Measurements from ENCODE around the gene LRRC52.
"Not testable (repeated sequence)": the region's sequence is repeated elsewhere in the genome, so short reads cannot be mapped to it uniquely, and the experiment has no call there.

The LRRC52 gene

GRCh38 chr1:165595246-165595938 lies 51.6 kb downstream of the LRRC52 start:
- H3K4me3 ChIP-seq (replicated peaks in 1 of 2; ENCODE audit: low read depth in 2 of 2, low read length in 2 of 2) = no peak overlapping the region
- no peak for TF ChIP-seq CTCF (IDR thresholded peaks at IDR 0.05; ENCODE audit: low read depth, low read length)
- DNase-seq (ENCODE audit: low read depth in 2 of 2) = peak; percentile 11 to 72

GRCh38 chr1:165597883-165598675 lies 54.3 kb downstream of the LRRC52 start:
- TF ChIP-seq CTCF (IDR thresholded peaks at IDR 0.05; ENCODE audit: low read depth, low read length) = no peak
- H3K4me3 ChIP-seq (replicated peaks in 1 of 2; ENCODE audit: low read depth in 2 of 2, low read length in 2 of 2) = peak overlapping the region; percentile 58 to 69
- DNase-seq (ENCODE audit: low read depth in 2 of 2) = peak; percentile 97

- no peak for TF ChIP-seq CTCF (IDR thresholded peaks at IDR 0.05; ENCODE audit: low read depth, low read length)
- H3K4me3 ChIP-seq (replicated peaks in 1 of 2; ENCODE audit: low read depth in 2 of 2, low read length in 2 of 2) = peak overlapping the region; percentile 58 to 69
- no peak for DNase-seq (ENCODE audit: low read depth in 2 of 2)
Measured at GRCh38 chr1:165598676-165599059, 54.9 kb downstream of the LRRC52 start.

GRCh38 chr1:165600793-165601192 lies 57.0 kb downstream of the LRRC52 start:
- H3K4me3 ChIP-seq (replicated peaks in 1 of 2; ENCODE audit: low read depth in 2 of 2, low read length in 2 of 2) = no peak overlapping the region
- no peak for TF ChIP-seq CTCF (IDR thresholded peaks at IDR 0.05; ENCODE audit: low read depth, low read length)
- no peak for DNase-seq (ENCODE audit: low read depth in 2 of 2)

GRCh38 chr1:165603810-165604209 lies 60.0 kb downstream of the LRRC52 start:
- no peak overlapping the region for H3K4me3 ChIP-seq (replicated peaks in 1 of 2; ENCODE audit: low read depth in 2 of 2, low read length in 2 of 2)
- no peak for DNase-seq (ENCODE audit: low read depth in 2 of 2)
- no peak for TF ChIP-seq CTCF (IDR thresholded peaks at IDR 0.05; ENCODE audit: low read depth, low read length)

GRCh38 chr1:165605246-165605645 lies 61.4 kb downstream of the LRRC52 start:
- H3K4me3 ChIP-seq (replicated peaks in 1 of 2; ENCODE audit: low read depth in 2 of 2, low read length in 2 of 2) = no peak overlapping the region
- DNase-seq (ENCODE audit: low read depth in 2 of 2) = no peak
- no peak for TF ChIP-seq CTCF (IDR thresholded peaks at IDR 0.05; ENCODE audit: low read depth, low read length)

- DNase-seq (ENCODE audit: low read depth in 2 of 2) = peak in 1 of 2 donors; percentile 7
- H3K4me3 ChIP-seq (replicated peaks in 1 of 2; ENCODE audit: low read depth in 2 of 2, low read length in 2 of 2) = not testable (repeated sequence)
Measured at GRCh38 chr1:165606676-165607075, 62.9 kb downstream of the LRRC52 start.

All from cardiac fibroblast (primary cell).